ENCODE measurements around the gene CARD19. TPM values are rescaled to one million over a fixed set of nuclear protein-coding genes. Genes with fewer than 3 reads are reported as not detected.

CARD19 gene
- total and polyA plus RNA-seq, 2 experiments from 2014 or later, result 36.8 to 48.3 TPM

GRCh38 chr9:93119703-93119952, 23.6 kb downstream of the CARD19 start (continued):
- no peak for TF ChIP-seq ZNF462 (CRISPR knock-in tag; IDR thresholded peaks at IDR 0.05)
- TF ChIP-seq NANOG (IDR thresholded peaks at IDR 0.05; ENCODE audit: borderline replicate concordance), result no peak
- no peak for TF ChIP-seq EZH2 (IDR thresholded peaks at IDR 0.05; ENCODE audit: low read depth, unreplicated experiment)
- TF ChIP-seq REST (IDR thresholded peaks at IDR 0.05; ENCODE audit: unreplicated experiment), result no peak
- TF ChIP-seq CREB1 (CRISPR knock-in tag; IDR thresholded peaks at IDR 0.05; ENCODE audit: low read depth), result no peak
- no peak for TF ChIP-seq ZNF114 (CRISPR knock-in tag; IDR thresholded peaks at IDR 0.05)
